ENCODE data around the gene UBA52. TPM values are rescaled to one million over a fixed set of nuclear protein-coding genes. Genes with fewer than 3 reads are reported as not detected.
A peak's percentile ranks its signal among the peaks of the same experiment; 100 is the strongest.

The UBA52 gene
- total and polyA plus RNA-seq, 2 experiments from 2014 or later = 627 to 1,301 TPM

DNA sequence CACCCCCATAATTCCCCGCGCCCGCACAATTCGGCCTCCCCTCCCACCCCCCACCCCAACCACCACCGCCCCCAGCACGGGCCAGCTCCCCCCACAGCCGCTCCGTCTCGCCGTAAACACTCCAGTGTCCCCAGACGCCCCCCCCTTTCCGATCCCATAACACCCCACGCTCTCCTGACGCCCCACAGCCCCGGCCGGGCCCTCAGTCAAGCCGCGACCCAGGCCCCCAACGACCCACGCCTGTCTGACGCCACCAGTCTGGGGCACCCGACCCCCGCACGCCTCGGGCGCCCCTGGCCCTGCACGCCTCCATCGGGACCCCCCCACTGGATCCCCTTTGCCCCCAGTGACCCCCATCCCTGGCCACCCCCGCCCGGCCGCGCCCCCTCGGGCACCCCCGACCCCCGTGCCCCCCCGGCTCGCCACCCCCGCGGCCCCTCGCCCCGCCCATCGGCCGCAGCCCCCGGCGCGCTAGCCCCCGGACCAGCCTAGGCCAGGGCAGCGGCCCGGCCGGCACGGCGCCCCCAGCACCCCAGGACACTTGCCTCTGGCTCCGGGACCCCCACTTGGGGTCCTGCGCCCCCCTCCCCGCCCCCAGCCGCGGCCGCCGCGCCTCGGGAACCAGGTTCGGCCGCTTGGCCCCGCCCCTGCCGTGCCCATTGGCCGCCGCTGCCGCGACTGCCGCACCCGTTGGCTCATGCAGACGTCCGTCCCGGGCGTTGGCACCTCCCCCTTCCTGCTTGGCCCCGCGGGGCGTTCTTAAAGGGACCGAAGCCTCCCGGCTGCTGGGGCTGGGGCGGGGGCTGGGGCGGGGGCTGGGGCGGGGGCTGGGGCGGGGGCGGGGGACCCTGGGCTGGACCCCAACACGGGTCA lies 28.5 kb upstream of the UBA52 start, which contains the start of gene FKBP8:
Gene FKBP8 (minus strand): TSS at position 633 of the 873 bp plus-strand sequence. CDS start 1,603 bp downstream, outside the sequence.
- DNase-seq (ENCODE audit: low spot score) (peak; percentile 97), ATAC-seq (peak; percentile 95)
- peaks cover 9% of the 10 kb centered on the region for H3K79me2 ChIP-seq (replicated peaks; ENCODE audit: insufficient read depth)
- H3K27me3 ChIP-seq (ENCODE audit: insufficient read depth) = no peaks in the 10 kb centered on the region
- TF ChIP-seq ZNF114 (CRISPR knock-in tag; IDR thresholded peaks at IDR 0.05) = no peak
- TF ChIP-seq POLR2AphosphoS5 (IDR thresholded peaks at IDR 0.05; ENCODE audit: low read depth) = no peak; the same call in 1 of the 2 replicates
- TF ChIP-seq, protein P1, sequence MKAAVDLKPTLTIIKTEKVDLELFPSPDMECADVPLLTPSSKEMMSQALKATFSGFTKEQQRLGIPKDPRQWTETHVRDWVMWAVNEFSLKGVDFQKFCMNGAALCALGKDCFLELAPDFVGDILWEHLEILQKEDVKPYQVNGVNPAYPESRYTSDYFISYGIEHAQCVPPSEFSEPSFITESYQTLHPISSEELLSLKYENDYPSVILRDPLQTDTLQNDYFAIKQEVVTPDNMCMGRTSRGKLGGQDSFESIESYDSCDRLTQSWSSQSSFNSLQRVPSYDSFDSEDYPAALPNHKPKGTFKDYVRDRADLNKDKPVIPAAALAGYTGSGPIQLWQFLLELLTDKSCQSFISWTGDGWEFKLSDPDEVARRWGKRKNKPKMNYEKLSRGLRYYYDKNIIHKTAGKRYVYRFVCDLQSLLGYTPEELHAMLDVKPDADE (IDR thresholded peaks at IDR 0.05) = no peak
- no peak for TF ChIP-seq EZH2phosphoT487 (IDR thresholded peaks at IDR 0.05; ENCODE audit: unreplicated experiment)
- H3K4me1 ChIP-seq (ENCODE audit: insufficient read depth) = no peaks in the 10 kb centered on the region
- peaks cover 6% of the 10 kb centered on the region for H3K27me3 Mint-ChIP-seq (ENCODE audit: insufficient read depth, low read depth, poor library complexity)
- H3K4me3 ChIP-seq = peak within 1 kb of the TSS; percentile 66
- no peaks in the 10 kb centered on the region for H3K9me2 ChIP-seq (ENCODE audit: insufficient read depth)
- H3K9me3 Mint-ChIP-seq = no peaks in the 10 kb centered on the region; the same call in 2 of the 3 replicates
- peaks cover 15% of the 10 kb centered on the region for H3K36me3 ChIP-seq (ENCODE audit: insufficient read depth)
- peak within 1 kb of the TSS; percentile 89 for H3K4me3 Mint-ChIP-seq
- H3F3A ChIP-seq (replicated peaks; ENCODE audit: low read depth) = peaks cover 23% of the 10 kb centered on the region
- H4K20me1 ChIP-seq (replicated peaks; ENCODE audit: insufficient read depth) = no peaks in the 10 kb centered on the region
- H2AFZ ChIP-seq = peak within 1 kb of the TSS; percentile 75
- peak within 1 kb of the TSS; percentile 86 for H3K4me2 ChIP-seq
- peak within 1 kb of the TSS; percentile 93 for H3K27ac Mint-ChIP-seq
- peaks cover 38% of the 10 kb centered on the region for H3K36me3 Mint-ChIP-seq (ENCODE audit: low read depth)
- H3K4me1 Mint-ChIP-seq = peaks cover 10% of the 10 kb centered on the region
- H3K27ac ChIP-seq (ENCODE audit: low read depth) = 0 out of 2 replicates have a peak within 1 kb of the TSS, but pooled peaks have one; percentile 26

DNA sequence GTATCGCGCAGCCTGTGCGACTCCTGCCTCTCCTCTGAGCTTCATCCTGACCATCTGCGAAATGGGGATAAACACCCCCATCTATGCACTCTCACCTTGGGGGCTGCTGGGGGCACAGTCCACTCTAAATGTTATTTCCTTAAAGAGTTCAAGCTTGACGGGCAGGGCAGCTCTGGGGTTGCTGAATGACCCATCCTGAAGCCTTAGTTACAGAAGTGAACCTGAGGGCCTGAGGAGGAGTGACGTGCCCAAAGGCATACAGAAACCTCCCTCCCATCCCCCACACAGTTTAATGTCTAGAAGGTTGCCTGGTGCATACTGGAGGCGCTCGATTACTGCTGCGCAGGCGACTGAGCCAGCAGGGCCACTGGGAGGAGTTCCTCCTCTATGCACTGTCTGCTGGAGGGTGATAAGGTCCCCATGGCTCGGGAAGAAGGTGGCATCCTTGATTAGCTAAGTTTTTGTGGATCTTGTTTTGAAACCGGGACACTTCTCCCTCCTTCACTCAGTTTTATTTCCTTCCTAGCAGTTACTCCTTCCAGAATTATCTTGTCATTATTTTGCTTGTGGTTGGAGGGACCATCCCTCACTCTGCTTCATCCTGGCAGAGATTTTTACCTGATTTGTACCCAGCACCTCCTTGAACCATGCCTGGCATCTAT lies 27.7 kb upstream of the UBA52 start:
- Histone ChIP-seq H3K27me3 (ENCODE audit: insufficient read depth) (no peaks in the 10 kb centered on the region), H3K4me1 (ENCODE audit: insufficient read depth) (no peaks in the 10 kb centered on the region), H4K20me1 (replicated peaks; ENCODE audit: insufficient read depth) (no peaks in the 10 kb centered on the region), H3K4me2 (peak overlapping the region; percentile 68), H3K79me2 (replicated peaks; ENCODE audit: insufficient read depth) (peaks cover 9% of the 10 kb centered on the region), H3K9me2 (ENCODE audit: insufficient read depth) (no peaks in the 10 kb centered on the region), H2AFZ (peak overlapping the region; percentile 75), H3F3A (replicated peaks; ENCODE audit: low read depth) (peaks cover 23% of the 10 kb centered on the region), H3K36me3 (ENCODE audit: insufficient read depth) (peaks cover 15% of the 10 kb centered on the region), H3K27ac (ENCODE audit: low read depth) (no peak overlapping the region), H3K4me3 (peak overlapping the region; percentile 50)
- ATAC-seq (peak; percentile 77), DNase-seq (ENCODE audit: low spot score) (peak; percentile 90)
- Mint-ChIP-seq H3K4me1 (peaks cover 10% of the 10 kb centered on the region), H3K27ac (peak overlapping the region; percentile 93), H3K9me3 (no peaks in the 10 kb centered on the region; the same call in 2 of the 3 replicates), H3K4me3 (peak overlapping the region; percentile 81), H3K27me3 (ENCODE audit: insufficient read depth, low read depth, poor library complexity) (peaks cover 6% of the 10 kb centered on the region), H3K36me3 (ENCODE audit: low read depth) (peaks cover 35% of the 10 kb centered on the region)
- no peak for TF ChIP-seq ZNF114 (CRISPR knock-in tag; IDR thresholded peaks at IDR 0.05)
- 0 out of 2 replicates have a peak, but pooled peaks have one; percentile 3 for TF ChIP-seq CREB1 (CRISPR knock-in tag; IDR thresholded peaks at IDR 0.05; ENCODE audit: low read depth)
- TF ChIP-seq, protein P2, sequence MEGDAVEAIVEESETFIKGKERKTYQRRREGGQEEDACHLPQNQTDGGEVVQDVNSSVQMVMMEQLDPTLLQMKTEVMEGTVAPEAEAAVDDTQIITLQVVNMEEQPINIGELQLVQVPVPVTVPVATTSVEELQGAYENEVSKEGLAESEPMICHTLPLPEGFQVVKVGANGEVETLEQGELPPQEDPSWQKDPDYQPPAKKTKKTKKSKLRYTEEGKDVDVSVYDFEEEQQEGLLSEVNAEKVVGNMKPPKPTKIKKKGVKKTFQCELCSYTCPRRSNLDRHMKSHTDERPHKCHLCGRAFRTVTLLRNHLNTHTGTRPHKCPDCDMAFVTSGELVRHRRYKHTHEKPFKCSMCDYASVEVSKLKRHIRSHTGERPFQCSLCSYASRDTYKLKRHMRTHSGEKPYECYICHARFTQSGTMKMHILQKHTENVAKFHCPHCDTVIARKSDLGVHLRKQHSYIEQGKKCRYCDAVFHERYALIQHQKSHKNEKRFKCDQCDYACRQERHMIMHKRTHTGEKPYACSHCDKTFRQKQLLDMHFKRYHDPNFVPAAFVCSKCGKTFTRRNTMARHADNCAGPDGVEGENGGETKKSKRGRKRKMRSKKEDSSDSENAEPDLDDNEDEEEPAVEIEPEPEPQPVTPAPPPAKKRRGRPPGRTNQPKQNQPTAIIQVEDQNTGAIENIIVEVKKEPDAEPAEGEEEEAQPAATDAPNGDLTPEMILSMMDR (conservative IDR thresholded peaks at IDR 0.05; ENCODE audit: low read depth in 2 of 2) = peak in 1 of 2 experiments; percentile 28; a peak in 2 of 4 replicates
- peak; percentile 45; the same call in 1 of the 2 replicates for TF ChIP-seq POLR2AphosphoS5 (IDR thresholded peaks at IDR 0.05; ENCODE audit: low read depth)
